GM12864 (cell line): ENCODE measurements around the gene NELFE.

Experiments used
- DNase-seq: peaks from one replicate; pipeline ENCODE4 v3.0.0-alpha.2; 2011; ENCODE audit warnings: low read depth
- H3K4me3 ChIP-seq: 2 replicates; pipeline ENCODE4 v1.5.1; 2011; ENCODE audit warnings: mild to moderate bottlenecking, low read depth, low read length, control low read depth
- TF ChIP-seq, protein P1 (sequence below): IDR thresholded peaks from 2 replicates; pipeline ENCODE4 v1.5.1; 2011; ENCODE audit warnings: low read depth, mild to moderate bottlenecking, moderate library complexity, low read length, control low read depth, inconsistent platforms; ENCODE audit errors: missing control alignments

The NELFE gene

GRCh38 chr6:31966997-31967925, 8.5 kb upstream of the NELFE start:
- no peak for DNase-seq
- no peak overlapping the region for H3K4me3 ChIP-seq
- TF ChIP-seq, protein P1, sequence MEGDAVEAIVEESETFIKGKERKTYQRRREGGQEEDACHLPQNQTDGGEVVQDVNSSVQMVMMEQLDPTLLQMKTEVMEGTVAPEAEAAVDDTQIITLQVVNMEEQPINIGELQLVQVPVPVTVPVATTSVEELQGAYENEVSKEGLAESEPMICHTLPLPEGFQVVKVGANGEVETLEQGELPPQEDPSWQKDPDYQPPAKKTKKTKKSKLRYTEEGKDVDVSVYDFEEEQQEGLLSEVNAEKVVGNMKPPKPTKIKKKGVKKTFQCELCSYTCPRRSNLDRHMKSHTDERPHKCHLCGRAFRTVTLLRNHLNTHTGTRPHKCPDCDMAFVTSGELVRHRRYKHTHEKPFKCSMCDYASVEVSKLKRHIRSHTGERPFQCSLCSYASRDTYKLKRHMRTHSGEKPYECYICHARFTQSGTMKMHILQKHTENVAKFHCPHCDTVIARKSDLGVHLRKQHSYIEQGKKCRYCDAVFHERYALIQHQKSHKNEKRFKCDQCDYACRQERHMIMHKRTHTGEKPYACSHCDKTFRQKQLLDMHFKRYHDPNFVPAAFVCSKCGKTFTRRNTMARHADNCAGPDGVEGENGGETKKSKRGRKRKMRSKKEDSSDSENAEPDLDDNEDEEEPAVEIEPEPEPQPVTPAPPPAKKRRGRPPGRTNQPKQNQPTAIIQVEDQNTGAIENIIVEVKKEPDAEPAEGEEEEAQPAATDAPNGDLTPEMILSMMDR: no peak

DNA sequence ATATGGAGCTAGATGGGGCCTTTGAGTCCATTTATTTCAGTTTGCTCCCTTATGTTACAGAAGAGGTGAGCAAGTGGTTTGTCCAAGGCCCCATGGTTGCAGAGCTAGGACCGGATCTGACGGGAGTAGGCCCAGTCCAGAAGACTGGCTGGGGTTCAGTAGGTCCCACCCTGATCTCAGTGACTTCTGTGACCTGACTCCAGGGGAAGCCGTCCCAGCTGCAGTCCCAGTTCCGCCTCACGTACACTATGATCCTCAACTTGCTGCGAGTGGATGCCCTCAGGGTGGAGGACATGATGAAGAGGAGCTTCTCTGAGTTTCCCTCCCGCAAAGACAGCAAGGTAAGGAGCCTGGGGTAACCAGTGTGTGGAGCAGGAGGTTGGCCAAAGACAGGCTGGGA, 7.7 kb upstream of the NELFE start:
- H3K4me3 ChIP-seq: no peak overlapping the region
- TF ChIP-seq, protein P1: no peak
- no peak for DNase-seq

GRCh38 chr6:31965700-31966099, 6.9 kb upstream of the NELFE start:
- DNase-seq: no peak
- no peak overlapping the region for H3K4me3 ChIP-seq
- TF ChIP-seq, protein P1: no peak

DNA sequence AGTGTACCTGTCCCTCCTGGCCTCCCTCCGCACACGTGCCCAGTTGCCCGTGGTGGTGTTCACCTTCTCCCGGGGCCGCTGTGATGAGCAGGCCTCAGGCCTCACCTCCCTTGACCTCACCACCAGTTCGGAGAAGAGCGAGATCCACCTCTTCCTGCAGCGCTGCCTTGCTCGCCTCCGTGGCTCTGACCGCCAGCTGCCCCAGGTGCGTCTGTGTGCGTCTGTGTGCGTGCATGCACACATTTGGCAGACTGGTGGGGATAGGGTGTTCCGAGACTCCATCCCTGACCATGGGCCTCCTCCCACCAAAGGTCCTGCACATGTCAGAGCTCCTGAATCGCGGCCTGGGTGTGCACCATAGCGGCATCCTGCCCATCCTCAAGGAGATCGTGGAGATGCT, 5.2 kb upstream of the NELFE start:
- TF ChIP-seq, protein P1: no peak
- DNase-seq: no peak
- no peak overlapping the region for H3K4me3 ChIP-seq

DNA sequence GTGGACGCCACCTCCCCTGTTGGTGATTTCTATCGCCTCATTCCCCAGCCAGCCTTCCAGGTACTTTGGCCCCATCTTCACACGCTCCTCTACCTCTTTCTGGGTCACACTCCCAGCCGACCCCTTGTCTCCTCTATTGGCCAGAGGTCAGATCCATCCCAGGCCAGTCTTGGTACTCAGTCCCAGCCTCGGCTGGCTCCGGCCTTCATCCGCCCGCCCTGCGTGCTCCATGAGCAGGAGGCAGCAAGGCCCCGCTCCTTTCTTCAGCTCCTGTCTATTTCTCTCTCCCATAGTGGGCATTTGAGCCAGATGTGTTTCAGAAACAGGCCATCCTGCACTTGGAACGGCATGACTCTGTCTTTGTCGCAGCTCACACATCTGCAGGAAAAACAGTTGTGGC, 2.8 kb upstream of the NELFE start:
- DNase-seq: no peak
- H3K4me3 ChIP-seq: no peak overlapping the region
- TF ChIP-seq, protein P1: no peak

- TF ChIP-seq, protein P1: no peak
- peak overlapping the region; percentile 99 for H3K4me3 ChIP-seq
- no peak for DNase-seq
Measured at GRCh38 chr6:31958412-31958740, 395 bp downstream of the NELFE start.

GRCh38 chr6:31956796-31957195, 2.0 kb downstream of the NELFE start:
- no peak overlapping the region for H3K4me3 ChIP-seq
- TF ChIP-seq, protein P1: no peak
- DNase-seq: no peak
